Middle frontal gyrus (tissue), 1 donor: ENCODE data around the gene FAM117B.
"Not testable (repeated sequence)": the region's sequence is repeated elsewhere in the genome, so short reads cannot be mapped to it uniquely, and the experiment has no call there.

Experiments
- DNase-seq: peaks from one replicate; pipeline ENCODE4 v3.0.0-alpha.2; 2015; ENCODE audit warnings: low spot score; ENCODE audit errors: extremely low spot score

The FAM117B gene

DNA sequence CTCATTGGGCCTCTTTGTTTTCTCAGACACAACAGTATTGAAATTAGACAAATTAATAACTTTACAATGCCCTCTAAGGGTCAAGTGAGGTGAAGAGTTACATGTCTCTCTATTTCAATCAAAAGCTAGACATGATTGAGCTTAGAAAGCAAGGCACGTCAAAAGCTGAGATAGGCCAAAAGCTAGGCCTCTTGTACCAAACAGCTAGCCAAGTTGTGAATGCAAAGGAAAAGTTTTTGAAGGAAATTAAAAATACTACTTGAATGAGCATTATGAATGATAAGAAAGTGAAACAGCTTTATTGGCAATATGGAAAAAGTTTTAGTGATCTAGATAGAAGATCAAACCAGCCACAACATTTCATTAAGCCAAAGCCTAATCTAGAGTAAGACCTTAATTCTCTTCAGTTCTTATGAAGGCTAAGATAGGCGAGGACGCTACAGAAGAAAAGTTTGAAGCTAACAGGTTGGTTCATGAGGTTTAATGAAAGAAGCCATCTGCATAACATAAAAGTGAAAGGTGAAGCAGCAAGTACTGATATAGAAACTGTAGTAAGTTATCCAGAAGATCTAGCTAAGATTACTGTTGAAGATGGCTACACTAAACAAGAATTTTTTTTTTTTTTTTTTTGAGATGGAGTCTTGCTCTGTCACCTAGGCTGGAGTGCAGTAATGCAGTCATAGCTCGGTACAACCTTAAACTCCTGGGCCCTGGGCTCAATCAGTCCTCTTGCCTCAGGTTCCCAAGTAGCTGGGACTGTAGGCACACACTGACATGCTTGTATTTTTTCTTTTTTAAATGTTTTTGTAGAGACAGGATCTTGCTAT, 65.5 kb downstream of the FAM117B start:
- DNase-seq: no peak

DNA sequence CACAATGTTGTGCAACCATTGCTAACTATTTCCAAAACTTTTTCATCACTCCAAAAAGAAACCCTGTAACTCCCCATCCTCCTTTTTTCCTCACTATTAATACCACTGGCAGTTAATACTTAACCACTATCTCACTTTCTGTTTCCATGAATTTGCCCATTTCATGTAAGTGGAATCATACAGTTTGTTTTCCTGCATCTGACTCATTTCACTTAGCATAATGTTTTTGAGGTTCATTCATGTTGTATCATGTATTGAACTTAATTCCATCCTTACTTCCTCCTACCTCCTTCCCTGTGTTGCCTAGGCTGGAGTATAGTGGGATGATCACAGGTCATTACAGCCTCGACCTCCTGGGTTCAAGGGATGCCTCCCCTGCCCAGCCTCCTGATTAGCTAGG, 68.3 kb downstream of the FAM117B start:
- DNase-seq: no peak

DNA sequence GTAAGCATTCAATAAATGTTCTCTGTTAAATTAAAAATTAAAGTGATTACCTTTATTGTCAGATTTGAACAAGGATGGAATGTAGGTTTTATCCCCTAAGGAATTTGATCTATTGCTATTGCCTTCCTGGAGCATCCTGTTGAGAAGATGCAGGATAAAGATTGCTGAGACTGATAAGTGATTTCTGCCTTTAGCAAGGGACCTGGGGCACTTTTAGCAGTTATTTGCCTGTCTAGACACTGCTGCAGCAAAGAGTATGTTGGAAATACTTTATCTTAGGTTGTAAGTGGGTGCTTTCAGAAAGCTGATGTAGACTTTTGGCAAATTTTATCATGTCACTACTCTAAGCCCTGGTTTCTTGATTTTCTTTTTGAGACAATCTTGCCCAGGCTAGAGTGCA, 69.5 kb downstream of the FAM117B start:
- no peak for DNase-seq

DNA sequence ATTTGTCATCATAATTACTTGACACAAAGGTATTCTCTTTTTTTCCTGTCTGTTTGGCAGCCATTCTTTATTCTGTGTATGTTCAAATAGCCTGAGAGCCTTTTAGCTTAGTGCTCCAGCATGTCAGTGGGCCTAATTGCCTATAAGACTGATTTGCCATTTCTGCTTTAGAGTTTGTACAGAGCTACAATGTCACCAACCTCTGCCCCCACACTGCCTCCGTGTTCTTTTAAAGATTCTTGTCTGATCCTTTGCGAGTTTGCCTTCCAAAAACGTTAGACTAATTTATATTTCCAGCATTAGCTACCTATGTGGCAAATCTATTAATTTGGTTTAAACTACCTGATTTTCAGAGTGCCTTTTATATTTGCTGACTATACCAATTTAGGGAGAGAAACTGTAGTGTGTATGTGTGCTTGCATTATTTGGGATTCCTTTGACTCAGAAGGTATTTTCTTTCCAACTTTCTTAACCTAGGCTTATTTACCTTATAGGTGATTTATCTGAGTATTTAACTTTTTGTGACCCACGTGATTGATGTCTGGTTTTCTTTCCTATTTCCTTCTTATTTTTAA, 70.8 kb downstream of the FAM117B start:
- DNase-seq: no peak

DNA sequence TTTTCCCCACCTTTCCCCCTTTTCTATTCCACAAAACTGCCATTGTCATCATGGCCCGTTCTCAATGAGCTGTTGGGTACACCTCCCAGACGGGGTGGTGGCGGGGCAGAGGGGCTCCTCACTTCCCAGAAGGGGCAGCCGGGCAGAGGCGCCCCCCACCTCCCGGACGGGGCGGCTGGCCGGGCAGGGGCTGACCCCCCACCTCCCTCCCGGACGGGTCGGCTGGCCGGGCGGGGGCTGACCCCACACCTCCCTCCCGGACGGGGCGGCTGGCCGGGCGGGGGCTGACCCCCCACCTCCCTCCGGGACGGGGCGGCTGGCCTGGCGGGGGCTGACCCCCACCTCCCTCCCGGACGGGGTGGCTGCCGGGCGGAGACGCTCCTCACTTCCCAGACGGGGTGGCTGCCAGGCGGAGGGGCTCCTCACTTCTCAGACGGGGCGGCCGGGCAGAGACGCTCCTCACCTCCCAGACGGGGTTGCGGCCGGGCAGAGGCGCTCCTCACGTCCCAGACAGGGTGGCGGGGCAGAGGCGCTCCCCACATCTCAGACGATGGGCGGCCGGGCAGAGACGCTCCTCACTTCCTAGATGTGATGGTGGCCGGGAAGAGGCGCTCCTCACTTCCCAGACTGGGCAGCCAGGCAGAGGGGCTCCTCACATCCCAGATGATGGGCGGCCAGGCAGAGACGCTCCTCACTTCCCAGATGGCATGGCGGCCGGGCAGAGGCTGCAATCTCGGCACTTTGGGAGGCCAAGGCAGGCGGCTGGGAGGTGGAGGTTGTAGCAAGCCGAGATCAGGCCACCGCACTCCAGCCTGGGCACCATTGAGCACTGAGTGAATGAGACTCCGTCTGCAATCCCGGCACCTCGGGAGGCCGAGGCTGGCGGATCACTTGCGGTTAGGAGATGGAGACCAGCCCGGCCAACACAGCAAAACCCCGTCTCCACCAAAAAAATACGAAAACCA, 80.5 kb downstream of the FAM117B start:
- not testable (repeated sequence) for DNase-seq

DNA sequence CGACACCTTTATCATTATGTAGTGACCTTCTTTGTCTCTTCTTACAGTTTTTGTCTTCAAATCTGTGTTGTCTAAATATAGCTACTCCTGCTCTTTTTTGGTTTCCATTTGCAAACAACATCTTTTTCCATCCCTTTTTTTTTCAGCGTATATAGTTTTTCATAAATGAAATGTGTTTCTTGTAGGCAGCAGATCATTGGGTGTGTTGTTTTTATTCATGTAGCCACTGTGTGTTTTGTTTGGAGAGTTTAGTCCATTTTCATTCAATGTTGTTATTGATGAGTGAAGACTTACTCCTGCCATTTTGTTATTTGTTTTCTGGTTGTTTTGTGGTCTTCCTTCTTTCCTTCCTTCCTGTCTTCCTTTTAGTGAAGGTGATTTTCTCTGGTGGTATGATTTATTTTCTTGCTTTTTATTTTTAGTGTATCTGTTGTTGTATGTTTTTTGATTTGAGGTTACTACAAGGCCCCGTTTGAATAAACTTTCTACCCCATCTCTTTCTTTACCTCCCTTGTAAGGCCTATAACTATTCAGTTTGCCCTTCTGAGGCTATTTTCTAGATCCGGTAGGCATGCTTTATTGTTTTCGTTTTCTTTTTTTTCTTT, 81.4 kb downstream of the FAM117B start:
- no peak for DNase-seq

DNA sequence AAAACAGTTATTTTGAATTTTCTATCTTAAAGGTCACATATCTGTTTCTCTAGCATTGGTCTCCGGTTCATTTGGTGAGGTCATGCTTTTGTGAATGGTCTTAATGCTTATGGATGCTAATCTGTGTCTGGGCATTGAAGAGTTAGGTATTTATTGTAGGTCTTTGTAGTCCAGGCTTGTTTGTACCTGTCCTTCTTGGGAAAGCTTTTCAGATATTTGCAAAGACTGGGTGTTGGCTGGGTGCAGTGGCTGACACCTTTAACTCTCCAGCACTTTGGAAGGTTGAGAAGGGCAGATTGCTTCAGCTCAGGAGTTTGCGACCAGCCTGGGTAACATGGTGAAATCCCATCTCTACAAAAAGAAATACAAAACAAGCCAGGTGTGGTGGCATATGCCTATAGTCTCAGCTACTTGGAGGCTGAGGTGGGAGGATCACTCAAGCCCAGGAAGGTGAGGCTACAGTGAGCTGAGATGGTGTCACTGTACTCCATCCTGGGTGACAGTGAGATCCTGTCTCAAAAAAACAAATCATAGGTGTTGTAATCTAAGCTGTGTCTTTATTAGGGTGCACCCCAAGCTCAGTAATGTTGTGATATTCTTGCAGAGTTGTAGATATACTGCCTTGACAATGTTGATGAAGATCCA, 82.3 kb downstream of the FAM117B start:
- DNase-seq: no peak

DNA sequence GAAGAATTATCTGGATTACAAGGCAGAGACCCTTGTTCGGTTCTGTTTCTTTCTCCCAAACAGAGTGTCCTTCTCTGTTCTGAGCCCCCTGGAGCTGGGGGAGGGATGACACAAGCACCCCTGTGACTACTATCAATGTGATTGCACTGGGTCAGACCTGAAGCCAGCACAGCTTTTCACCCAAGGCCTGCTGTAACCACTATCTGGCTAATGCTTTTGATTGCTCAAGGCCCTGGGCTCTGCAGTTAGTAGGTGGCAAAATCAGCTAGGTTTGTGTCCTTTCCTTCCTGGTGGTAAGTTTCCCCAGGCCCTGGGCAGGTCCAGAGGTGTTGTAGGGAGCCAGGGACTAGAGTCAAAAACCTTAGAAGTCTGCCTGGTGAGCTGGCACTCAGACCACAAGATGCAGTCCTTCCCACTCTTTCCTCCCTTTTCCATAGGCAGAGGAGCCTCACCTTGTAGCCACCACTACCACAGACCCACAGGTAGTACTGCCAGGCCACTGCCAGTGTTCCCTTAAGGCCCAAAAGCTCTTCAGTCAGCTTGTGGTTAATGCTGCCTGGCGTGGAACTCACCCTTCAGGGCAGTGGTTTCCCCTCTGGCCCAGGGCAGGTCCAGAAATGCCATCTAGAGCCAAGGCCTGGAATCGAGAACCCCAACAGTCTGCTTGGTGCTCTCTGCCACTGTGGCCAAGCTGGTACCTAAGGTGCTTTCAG, 83.0 kb downstream of the FAM117B start:
- DNase-seq: no peak

DNA sequence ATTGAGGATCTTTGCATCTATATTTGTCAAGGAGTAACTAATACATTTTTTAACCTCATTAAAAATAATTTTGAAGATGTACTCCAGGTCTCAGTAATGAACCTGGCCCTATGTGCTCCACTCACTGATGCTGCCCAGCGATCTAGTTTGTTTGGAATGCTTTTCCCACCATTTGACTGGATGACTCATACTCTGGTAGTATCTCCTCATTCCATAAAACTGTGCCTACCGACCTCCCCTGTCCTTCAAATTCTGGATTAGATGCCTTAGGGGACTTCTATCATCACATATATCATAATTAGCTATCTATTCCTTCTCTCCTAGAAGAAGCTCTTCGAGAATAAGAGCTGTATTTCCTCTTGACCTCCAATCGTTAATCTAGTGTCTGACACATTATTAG, 83.8 kb downstream of the FAM117B start:
- DNase-seq: no peak

DNA sequence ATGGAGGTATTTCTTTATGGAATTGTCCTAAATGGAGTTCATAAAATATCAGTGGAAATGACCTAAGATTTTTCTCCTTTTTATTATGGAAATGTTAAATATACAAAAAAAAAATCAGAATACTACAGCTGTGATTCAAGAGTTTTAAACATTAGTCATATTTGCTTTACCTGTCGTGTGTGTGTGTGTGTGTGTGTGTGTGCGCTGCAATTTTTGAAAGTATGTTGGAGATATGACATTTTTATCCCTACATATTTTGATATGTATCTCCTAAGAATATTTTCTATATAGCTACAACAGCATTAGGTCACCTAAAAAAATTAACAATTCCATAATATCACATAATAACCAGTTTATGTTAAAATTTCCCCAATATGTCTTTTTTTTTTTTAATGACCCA, 85.5 kb downstream of the FAM117B start:
- no peak for DNase-seq

DNA sequence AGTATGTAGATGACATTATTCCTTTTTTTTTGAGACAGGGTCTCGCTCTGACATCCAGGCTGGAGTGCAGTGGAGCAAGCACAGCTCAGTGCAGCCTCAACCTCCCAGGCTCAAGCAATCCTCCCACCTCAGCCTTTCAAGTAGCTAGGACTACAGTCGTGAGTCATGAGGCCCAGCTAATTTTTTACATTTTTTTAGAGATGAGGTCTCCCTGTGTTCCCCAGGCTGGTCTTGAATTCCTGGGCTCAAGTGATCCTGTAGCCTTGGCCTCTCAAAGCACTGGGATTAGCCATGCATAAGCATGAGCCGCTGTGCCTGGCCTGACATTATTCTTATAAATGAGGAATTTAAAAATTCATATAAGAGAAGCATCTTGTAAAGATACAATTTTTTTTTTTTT, 86.9 kb downstream of the FAM117B start:
- DNase-seq: no peak

DNA sequence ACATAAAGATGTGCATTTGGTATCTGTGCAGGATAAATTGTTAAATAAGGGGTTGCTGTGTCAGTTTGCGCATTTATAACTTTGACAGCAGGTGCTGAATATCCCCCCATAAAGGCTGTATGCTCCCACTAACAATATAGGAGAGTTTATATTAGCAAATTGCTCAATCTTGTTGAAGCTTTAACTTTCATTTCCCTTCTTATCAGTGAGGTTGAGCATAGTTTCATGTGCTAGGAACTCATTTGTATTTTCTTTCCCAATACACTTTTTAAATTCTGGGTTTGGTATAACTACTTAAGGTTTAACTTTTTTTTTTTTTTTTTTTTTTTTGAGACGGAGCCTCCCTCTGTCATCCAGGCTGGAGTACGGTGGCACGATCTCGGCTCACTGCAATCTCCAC, 89.0 kb downstream of the FAM117B start:
- no peak for DNase-seq

DNA sequence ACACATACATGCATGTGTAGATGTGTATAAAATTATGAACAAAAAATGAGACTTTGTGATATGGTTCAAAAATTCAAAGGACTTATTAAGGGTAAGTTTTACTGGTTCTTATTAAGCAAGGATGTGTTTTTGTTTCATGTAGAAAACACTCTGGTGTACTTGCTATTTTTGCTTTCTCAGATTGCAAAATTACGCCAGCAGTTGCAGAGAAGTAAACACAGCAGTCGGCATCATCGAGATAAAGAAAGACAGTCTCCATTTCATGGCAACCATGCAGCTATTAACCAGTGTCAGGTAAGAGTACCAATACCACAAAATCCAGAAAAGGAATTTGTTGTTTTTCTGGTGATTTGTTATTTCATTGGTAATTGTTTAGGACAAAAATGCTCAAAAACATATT, 91.3 kb downstream of the FAM117B start:
- DNase-seq: no peak

DNA sequence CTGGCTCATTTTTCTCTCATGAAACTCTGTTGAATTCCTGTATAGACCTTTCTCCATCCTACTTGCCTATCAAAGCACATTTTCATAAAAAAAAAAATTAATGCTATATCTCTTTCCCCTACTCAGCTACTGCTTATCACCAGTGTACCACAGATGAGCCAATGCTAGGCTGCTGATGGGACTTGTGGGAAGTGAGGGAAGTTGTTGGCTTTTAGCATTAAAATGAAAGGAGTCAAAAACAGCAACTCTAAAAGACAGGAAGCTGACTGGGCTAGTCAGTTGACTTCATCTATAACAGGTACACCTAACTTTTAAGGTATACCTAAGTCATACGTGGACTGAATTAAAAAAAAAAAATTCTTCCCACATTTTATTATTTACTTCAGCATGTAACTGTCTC, 102.1 kb downstream of the FAM117B start:
- DNase-seq: no peak

DNA sequence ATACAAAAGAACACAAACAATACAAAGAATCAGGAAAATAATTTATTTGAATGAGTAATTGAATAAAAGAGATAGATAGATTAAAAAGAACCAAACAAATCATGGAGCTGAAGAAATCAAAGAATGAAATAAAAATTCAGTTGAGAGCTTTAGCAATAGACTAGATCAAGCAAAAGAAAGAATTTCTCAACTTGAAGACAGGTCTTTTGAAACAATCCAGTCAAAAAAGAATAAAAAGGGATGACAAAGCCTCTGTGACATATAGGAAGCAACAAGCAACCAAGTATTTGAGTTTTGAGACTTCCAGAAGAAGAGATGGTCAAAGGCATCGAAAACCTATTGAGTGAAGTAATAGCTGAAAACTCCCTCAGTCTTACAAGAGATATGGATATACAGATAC, 108.8 kb downstream of the FAM117B start:
- no peak for DNase-seq

DNA sequence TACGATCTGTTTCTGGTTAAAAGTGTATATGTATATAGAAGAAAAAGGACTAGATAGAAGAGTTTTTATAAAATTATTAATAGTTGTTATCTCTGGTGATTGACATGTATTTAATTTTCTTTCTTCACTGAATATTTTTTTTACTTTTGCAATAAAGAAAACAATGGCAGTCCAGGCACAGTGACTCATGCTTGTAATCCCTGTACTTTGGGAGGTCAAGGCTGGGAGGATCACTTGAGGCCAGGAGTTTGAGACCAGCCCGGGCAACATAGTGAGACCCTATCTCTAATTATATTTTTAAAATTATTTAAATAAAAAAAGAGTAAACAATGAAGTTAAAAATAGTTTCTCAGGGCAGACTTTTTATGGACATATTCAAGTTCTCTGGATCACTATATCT, 114.7 kb downstream of the FAM117B start:
- no peak for DNase-seq

DNA sequence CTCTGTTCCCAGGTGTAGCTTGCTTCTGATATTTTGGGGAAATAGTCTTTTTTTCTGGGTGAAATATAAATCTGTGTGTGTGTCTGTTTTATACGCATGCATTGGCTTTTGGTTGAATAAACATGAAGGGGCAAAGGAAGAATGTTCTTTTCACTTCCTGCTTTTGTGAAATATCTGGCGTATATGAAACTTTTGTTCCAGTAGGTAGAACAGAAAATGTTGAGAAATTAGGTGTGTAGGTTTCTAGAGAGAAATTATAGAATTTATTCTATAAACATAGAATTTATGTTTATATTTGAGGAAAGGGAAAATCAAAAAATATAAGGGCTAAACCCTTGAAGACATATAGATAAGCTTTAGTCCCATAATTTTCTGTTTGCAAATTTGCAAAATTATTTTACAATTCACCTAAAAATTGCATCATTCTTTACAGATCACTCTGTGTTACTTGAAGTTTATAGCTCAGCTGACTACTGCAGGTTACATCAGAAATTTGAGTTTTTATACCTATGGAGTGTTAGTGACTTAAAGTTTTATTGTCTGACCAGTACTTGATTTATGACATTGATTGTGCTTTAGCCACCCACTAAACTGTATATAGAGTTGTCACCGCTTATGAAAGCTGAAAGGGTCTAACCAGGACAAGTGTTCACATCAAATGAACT, 116.1 kb downstream of the FAM117B start:
- no peak for DNase-seq

DNA sequence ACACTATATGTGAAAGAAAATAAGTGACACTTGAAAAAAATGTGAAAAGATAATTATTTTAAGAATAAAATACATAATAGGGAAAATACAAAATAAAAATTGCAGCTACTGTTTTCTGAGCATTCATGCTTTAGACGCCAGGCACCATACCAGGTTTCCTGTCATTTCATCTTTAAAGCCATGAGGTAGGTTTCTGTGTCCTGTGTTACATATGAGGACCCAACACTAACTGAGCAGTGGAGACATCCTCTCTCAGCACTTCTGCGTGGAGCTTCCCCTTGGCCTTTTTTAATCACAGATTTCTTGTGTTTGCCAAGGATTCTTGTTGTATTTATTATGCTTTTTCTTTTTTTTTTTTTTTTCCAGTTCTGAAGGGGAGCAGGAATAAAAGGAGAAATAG, 117.3 kb downstream of the FAM117B start:
- no peak for DNase-seq

DNA sequence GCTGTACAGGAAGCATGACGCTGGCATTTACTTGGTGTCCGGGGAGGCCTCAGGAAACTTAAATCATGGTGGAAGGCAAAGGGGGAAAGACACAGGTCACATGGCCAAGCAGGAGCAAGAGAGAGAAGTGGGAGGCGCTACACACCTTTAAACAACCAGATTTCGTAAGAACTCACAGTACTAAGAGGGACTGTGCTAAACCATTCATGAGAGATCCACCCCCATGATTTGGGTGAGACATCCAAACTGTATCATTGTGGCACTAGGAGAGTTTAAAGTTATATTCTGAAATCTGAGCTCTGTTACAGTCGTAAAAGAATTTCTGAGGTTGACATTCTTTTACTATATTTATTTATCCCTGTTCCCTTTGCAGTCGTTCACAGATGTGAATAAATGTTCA, 120.2 kb downstream of the FAM117B start:
- no peak for DNase-seq

DNA sequence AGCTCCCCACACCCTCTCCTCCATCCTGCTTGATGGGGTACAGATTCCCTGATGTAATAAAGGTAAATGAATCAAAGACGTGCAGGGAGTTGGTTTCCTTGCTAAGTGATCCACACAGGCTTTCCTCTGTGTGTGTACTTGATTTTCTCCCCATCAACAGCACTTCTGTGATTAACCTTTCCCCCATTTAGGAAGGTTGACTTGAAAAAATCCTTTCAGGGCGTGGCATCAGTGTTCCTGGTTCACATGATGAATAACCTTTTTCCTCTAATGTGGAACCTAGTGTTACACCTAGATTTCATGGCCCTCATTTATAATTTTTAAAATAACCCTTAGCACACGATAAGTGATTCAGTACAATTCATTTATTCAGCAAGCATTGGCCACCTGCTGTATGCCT, 121.8 kb downstream of the FAM117B start:
- DNase-seq: no peak
